Right lobe of liver (tissue), 6 donors: Measurements from ENCODE around the gene RGS6. TPM values are rescaled to one million over a fixed set of nuclear protein-coding genes. Genes with fewer than 3 reads are reported as not detected.
"Not testable (repeated sequence)": the region's sequence is repeated elsewhere in the genome, so short reads cannot be mapped to it uniquely, and the experiment has no call there.

ENCODE experiments used
- ATAC-seq, 4 donors: fragments of 200-7000 bp; cut with Tn5 transposase; one replicate each; pipeline ENCODE4 v1.9.1; 2020; ENCODE audit warnings: mild to moderate bottlenecking in 4 of 4, moderate library complexity in 4 of 4
- DNase-seq, 3 donors: peaks; one replicate each; pipeline ENCODE4 v3.0.0-alpha.2; 2020
- H3K27ac ChIP-seq, 3 donors: fragments of 200-600 bp; one replicate each; pipeline ENCODE4 v1.8.0; 2022
- H3K27me3 ChIP-seq, 2 donors: fragments of 200-600 bp; one replicate each; pipeline ENCODE4 v1.8.0; 2022
- H3K36me3 ChIP-seq, 4 donors: fragments of 200-600 bp; sonication (generic) in 1 of 4; one replicate each; pipeline versions ENCODE4 v1.5.1 to v1.8.0; 2017 to 2022; ENCODE audit warnings: control low read depth in 1 of 4
- H3K4me1 ChIP-seq, 4 donors: fragments of 200-600 bp; sonication (generic) in 1 of 4; one replicate each; pipeline versions ENCODE4 v1.5.1 to v1.8.0; 2017 to 2022; ENCODE audit warnings: control low read depth in 1 of 4
- H3K4me3 ChIP-seq, 3 donors: fragments of 200-600 bp; one replicate each; pipeline ENCODE4 v1.8.0; 2022
- H3K9me3 ChIP-seq, 4 donors: fragments of 200-600 bp; sonication (generic) in 1 of 4; one replicate each; pipeline versions ENCODE4 v1.5.1 to v1.8.0; 2017 to 2022; ENCODE audit warnings: control low read depth in 1 of 4
- CTCF ChIP-seq, 4 donors: fragments of 200-600 bp in 3 of 4; fragments of 450-650 bp in 1 of 4; IDR thresholded peaks; one replicate each; pipeline versions ENCODE4 v1.5.1 to v1.8.0; 2016 to 2022; ENCODE audit warnings: antibody characterized with exemption in 4 of 4, mild to moderate bottlenecking in 2 of 4
- POLR2A ChIP-seq: fragments of 450-650 bp; IDR thresholded peaks from one replicate; pipeline ENCODE4 v1.6.1; 2017; ENCODE audit warnings: antibody characterized with exemption, mild to moderate bottlenecking
- WGBS: methylation state at CpG from one replicate; pipeline ENCODE4 v1.1.6; 2018; ENCODE audit warnings: low coverage, low lambda C conversion rate; ENCODE audit not compliant: insufficient coverage; ENCODE audit errors: missing lambda C conversion rate; 5-methylcytosine and 5-hydroxymethylcytosine counted together
- intact Hi-C, 2 donors: fragments of 100-400 bp; cut with DNase I; formaldehyde crosslinking; loops; one replicate each; pipeline versions ENCODE4 v1.11.2 to v1.14.1; 2022
- total RNA-seq, 6 experiments: library from RNA; depleted of rRNA in 2 of 6; stranded (reverse); fragments of >200 nt in 2 of 6; fragmentation: NEBNext Ultra II Directional in 3 of 6; extraction: Animal tissue kit (Norgen Biotek cat#: 25700) in 3 of 6; gene quantifications; one replicate each; pipeline versions ENCODE4 v1.1.0 to v1.2.4, GENCODE V29; 2016 to 2023
- donor health status: DM: no; HTN: yes; CAD: no.
- donor health status: DM: no; HTN: no; CAD: no.
- donor health status: DM: no; HTN: no; CAD: no.
- donor health status: DM: no; HTN: yes; CAD: no.
- donor health status: DM: no; HTN: yes; CAD: no.

Gene RGS6
- total RNA-seq, 6 experiments from 2014 or later, result 0.07 TPM; not detected in 5

- Histone ChIP-seq H3K4me1 (no peaks in the 10 kb centered on the region), H3K27ac (no peak overlapping the region), H3K9me3 (no peaks in the 10 kb centered on the region), H3K36me3 (no peaks in the 10 kb centered on the region), H3K4me3 (no peak overlapping the region), H3K27me3 (no peaks in the 10 kb centered on the region)
- intact Hi-C loops, result no loop called here
- 60% methylated on average over 1 of the region's 6 CpGs for WGBS
- ATAC-seq (no peak), DNase-seq (no peak)
- no peak for TF ChIP-seq POLR2A
- no peak for TF ChIP-seq CTCF (IDR thresholded peaks at IDR 0.05)
These were observed 539.1 kb downstream of the RGS6 start for GRCh38 chr14:72471346-72471745.

DNA sequence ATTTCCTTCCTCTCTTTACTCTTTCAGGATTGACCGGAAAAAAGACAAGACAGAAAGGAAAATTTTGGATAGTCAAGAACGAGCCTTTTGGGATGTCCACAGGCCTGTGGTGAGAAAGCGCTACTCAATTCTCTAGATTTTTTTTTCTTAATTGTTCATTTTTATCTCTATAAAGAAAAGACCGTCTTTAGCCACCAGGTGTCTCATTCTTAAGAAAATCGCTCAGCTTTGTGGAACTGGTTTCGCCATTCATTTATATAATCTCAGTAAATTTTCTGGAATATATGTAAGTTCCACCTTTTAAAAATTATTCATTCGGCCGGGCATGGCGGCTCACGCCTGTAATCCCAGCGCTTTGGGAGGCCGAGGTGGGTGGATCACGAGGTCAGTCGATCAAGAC lies 540.6 kb downstream of the RGS6 start:
- no peak for TF ChIP-seq CTCF (IDR thresholded peaks at IDR 0.05)
- no peak for TF ChIP-seq POLR2A
- 77% methylated on average over 14 of the region's 14 CpGs for WGBS
- Histone ChIP-seq H3K36me3 (no peaks in the 10 kb centered on the region), H3K27ac (no peak overlapping the region), H3K9me3 (no peaks in the 10 kb centered on the region), H3K4me3 (no peak overlapping the region), H3K27me3 (no peaks in the 10 kb centered on the region), H3K4me1 (peaks cover 0 to 3% (median 0%) of the 10 kb centered on the region in 4 donors)
- DNase-seq (no peak), ATAC-seq (no peak)
- intact Hi-C loops, result no loop called here

GRCh38 chr14:72476657-72477499 lies 544.6 kb downstream of the RGS6 start:
- TF ChIP-seq CTCF (IDR thresholded peaks at IDR 0.05) (no peak), POLR2A (no peak)
- H3K27me3 ChIP-seq, result no peaks in the 10 kb centered on the region
- no peaks in the 10 kb centered on the region for H3K9me3 ChIP-seq
- H3K4me1 ChIP-seq, result peaks cover 0 to 3% (median 0%) of the 10 kb centered on the region in 4 donors
- ATAC-seq (peak in 3 of 4 donors; percentile 17 to 49 (median 47)), DNase-seq (no peak)
- intact Hi-C loops, result no loop called here
- no peak overlapping the region for H3K27ac ChIP-seq
- 11% methylated on average over 8 of the region's 8 CpGs for WGBS
- no peak overlapping the region for H3K4me3 ChIP-seq
- no peaks in the 10 kb centered on the region for H3K36me3 ChIP-seq

GRCh38 chr14:72477578-72477977 lies 545.3 kb downstream of the RGS6 start:
- H3K36me3 ChIP-seq, H3K27ac ChIP-seq, DNase-seq, ATAC-seq, H3K4me3 ChIP-seq, H3K9me3 ChIP-seq, H3K4me1 ChIP-seq, intact Hi-C loops, H3K27me3 ChIP-seq: not testable (repeated sequence)
- WGBS, result 57% methylated on average over 5 of the region's 5 CpGs

- intact Hi-C loops, result no loop called here
- DNase-seq, result no peak
- ATAC-seq, result no peak
These were observed 546.3 kb downstream of the RGS6 start for GRCh38 chr14:72478471-72478893.

More at GRCh38 chr14:72478471-72478893, 546.3 kb downstream of the RGS6 start:
- Histone ChIP-seq H3K27me3 (no peaks in the 10 kb centered on the region), H3K9me3 (no peaks in the 10 kb centered on the region), H3K4me1 (peaks cover 0 to 3% (median 0%) of the 10 kb centered on the region in 4 donors), H3K36me3 (no peaks in the 10 kb centered on the region), H3K4me3 (no peak overlapping the region), H3K27ac (no peak overlapping the region)
- no peak for TF ChIP-seq CTCF (IDR thresholded peaks at IDR 0.05)
- 72% methylated on average over 8 of the region's 8 CpGs for WGBS
